Measurements from ENCODE around the gene C2orf72. TPM values are rescaled to one million over a fixed set of nuclear protein-coding genes. Genes with fewer than 3 reads are reported as not detected.

Gene C2orf72
- total RNA-seq, 1 donor from 2014 or later, result 0.16 TPM

DNA sequence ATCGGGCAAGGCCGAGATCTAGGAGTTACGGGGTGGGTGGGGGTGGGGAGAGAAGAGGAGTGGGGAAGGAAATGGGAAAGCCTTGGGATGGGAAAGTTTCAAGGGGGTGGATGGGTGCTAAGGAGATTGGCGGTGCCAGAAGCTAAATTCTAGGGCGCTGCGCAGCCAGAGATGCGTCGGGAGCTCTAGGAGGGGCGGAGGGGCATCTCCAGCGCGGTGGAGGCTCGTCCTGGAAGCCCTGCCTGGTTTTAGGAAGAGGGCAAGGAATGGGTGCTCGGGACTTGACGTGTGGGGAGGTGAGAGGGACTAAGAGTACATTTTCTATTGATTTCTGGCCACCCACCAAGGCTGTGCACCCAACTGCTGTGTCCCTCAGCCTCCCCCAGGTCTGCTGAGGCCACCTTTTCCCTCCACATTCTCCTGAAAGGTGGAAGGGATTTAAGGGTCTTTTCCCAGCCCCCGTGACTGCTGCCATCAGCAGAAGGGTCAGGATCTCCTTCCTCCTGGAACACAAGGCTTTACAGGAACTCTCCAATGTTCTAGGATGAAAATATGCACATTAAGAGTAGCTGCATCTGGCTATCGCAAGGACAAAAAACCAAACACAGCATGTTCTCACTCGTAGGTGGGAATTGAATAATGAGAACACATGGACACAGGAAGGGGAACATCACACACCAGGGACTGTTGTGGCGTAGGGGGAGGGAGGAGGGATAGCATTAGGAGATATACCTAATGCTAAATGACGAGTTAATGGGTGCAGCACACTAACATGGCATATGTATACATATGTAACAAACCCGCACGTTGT is 1.4 kb downstream of the C2orf72 start:
- intact Hi-C loops (cut with DNase I), result no loop called here
- no peak for DNase-seq (ENCODE audit: missing footprints)
- ATAC-seq, result no peak

DNA sequence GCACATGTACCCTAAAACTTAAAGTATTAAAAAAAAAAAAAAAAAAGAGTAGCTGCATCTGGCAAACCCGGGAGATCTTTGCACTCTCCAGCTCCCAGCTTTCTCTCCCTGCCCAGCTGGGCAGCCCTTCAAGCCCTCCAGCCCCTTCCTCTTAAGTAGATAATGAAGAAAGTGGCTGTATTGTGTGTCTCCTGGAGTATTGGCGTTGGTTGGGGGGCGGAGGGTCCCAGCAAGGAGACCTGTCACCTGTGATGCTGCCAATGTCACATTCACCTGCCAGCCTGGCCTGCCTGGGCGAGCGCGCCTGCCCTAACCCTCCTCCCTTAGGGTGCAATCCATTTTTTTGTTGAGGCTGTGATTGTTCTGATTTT is 2.0 kb downstream of the C2orf72 start:
- ATAC-seq, result no peak
- no peak for DNase-seq (ENCODE audit: missing footprints)
- intact Hi-C loops (cut with DNase I), result no loop called here

DNA sequence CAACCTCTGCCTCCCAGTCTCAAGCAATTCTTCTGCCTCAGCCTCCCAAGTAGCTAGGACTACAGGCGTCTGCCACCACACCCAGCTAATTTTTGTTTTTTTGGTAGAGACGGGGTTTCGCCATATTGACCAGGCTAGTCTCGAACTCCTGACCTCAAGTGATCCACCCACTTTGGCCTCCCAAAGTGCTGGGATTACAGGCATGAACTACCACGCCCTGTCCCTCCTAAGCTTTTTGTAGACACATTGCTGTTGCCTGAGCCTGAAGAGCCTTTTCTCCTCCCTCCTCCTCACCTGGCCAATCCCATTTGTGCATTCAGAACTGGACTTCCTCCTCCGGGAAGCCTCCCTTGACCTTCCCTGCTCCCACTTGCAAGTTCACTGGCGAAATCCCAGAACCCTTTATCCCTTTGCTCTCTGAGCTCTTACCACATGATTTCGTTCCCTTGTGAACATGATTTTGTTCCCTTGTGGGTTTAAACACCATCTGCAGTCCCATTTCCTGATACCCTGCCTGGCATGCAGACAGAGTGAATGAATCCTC is 2.6 kb downstream of the C2orf72 start:
- DNase-seq (ENCODE audit: missing footprints) (no peak), ATAC-seq (no peak)
- intact Hi-C loops (cut with DNase I), result no loop called here

DNA sequence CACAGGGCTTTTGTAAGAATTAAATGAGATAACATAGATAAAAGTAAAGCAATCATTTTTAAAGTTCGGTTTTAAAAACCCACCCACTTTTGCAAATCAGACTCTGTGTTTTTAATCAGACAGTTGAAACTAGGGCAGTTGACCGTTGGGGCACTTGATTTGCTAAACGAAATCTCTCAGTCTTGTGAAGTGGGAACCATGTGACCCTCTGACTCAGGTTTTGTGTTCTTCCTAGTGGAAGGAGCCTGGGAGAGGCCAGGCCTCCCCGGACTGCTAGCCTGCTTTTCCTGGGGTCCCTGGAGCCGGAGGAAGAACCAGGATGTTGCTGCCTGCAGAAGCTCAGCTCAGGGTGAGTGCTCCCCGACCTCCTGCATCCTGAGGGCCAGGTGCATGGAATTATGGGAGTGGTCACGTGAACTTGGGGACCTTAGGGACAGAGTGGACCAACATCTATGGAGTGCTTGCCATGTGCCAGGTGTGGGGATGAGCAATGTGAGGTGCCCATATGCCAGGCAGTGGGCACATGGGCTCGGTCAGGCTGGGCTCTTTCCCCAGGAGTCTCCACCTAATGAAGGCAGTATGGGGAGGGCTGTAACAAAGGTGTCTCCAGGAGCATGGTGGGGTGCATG is 3.9 kb downstream of the C2orf72 start:
- no peak for DNase-seq (ENCODE audit: missing footprints)
- ATAC-seq, result no peak
- intact Hi-C loops (cut with DNase I), result no loop called here

DNA sequence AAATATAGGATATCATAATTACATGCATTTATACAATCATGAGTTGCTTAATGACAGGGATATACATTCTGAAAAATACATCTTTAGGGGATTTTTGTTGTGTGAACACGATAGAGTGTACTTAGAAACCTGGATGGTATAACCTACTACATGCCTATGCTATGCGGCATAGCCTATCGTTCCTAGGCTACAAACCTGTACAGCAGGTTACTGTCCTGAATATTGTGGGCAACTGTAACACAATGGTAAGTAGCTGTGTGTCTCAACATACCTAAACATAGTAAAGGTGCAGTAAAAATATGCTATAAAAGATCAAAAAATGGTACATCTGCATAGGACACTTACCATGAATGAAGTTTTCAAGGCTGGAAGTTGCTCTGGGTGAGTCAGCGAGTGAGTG is 6.5 kb downstream of the C2orf72 start:
- intact Hi-C loops (cut with DNase I), result no loop called here
- no peak for DNase-seq (ENCODE audit: missing footprints)
- no peak for ATAC-seq

DNA sequence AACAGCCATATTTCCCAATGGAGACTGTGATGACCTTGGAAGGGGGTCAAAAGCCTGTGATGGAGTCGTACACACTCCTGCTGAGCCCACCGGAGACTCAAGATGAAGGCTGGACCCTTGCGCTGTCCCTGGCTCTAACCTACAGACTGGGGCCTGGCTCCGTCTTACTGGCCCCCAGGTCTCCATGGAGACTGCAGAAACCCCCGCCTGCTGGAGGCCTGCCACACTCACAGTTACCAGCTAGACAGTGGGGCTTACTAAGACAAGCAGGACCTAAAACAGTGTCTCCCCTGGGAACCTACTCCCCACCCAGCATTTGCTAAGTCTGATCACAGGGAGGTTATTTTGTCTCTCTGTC is 9.6 kb downstream of the C2orf72 start:
- ATAC-seq (no peak), DNase-seq (ENCODE audit: missing footprints) (no peak)
- intact Hi-C loops (cut with DNase I), result no loop called here

DNA sequence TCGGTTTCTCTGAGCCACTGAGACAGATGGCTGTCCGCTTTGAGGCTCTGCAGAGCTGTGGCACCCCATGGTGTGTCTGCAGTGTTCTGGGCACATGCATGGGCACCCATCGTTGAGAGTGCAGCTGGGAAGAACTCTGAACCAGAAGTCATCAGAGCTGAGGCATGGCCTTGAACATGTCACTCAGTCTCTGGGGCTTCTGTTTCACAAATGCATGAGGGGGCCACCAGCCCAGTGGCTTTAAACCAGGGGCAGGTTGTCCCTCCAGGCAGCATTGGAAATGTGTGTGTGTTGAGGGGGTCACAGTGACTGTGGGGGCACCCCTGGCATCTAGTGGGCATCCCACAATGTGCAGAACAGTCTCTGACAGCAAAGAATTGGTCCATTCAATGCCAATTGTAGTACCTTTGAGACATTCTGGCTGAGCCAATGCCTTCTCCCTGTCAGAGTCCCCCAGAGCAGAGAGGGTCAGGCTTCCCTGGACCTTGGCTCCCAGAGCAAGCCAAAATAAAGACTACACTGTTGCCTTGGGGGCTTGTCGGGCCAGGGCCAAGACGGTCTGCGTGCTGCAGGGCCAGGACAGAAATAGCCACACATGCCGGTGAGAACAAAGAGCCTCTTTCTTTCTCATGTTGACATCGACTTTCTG is 10.1 kb downstream of the C2orf72 start:
- intact Hi-C loops (cut with DNase I), result no loop called here
- ATAC-seq, result no peak

DNA sequence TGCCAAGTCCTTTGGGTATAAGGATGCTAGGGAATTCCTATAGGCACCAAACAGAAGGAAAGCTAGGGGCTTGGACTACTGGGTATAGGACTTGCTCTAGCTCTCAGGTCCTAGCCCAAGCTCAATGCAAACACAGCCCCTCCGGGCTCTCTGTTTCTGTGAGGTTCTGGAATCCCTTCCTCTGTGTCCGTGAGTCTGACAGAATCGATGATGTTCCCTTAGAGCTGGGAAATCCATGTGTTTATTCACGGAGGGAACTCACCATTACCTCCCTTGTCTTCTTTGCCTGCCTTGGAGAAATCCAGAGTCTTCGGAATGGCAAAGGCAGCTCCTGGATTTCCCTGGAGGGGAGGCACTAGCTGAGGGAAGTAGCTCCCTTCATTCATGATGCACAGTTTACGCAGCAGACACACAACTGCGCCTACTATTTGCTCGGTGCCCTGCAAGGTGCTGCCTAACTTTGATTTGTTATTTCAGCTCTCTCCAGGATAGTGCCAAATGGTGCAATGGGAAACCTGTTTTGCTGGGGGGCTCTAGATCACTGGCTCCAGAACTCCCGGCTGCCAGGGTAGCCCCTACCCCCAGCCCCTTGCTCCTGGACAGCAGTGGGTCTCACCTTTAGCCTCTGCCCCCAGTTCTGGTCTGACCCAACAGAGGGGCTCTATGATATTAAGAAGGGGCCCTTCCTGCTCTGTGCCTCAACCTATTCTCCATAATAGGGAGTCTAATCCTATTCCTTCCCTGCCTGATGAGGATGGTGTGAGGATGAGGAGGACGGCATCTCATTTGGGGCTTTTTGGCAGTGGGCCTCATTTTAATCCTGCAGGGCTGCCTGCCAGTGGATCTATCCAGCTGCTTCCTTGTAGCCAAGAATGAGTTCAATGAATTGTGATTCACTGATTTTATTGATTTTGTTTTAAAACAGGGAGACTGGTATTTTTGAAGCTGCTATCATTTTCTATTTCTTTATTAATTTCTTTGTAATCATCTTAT is 10.9 kb downstream of the C2orf72 start:
- intact Hi-C loops (cut with DNase I), result no loop called here
- ATAC-seq, result no peak
- no peak for DNase-seq (ENCODE audit: missing footprints)

More for the DNA sequence above, 10.1 kb downstream of the C2orf72 start:
- no peak for DNase-seq (ENCODE audit: missing footprints)

DNA sequence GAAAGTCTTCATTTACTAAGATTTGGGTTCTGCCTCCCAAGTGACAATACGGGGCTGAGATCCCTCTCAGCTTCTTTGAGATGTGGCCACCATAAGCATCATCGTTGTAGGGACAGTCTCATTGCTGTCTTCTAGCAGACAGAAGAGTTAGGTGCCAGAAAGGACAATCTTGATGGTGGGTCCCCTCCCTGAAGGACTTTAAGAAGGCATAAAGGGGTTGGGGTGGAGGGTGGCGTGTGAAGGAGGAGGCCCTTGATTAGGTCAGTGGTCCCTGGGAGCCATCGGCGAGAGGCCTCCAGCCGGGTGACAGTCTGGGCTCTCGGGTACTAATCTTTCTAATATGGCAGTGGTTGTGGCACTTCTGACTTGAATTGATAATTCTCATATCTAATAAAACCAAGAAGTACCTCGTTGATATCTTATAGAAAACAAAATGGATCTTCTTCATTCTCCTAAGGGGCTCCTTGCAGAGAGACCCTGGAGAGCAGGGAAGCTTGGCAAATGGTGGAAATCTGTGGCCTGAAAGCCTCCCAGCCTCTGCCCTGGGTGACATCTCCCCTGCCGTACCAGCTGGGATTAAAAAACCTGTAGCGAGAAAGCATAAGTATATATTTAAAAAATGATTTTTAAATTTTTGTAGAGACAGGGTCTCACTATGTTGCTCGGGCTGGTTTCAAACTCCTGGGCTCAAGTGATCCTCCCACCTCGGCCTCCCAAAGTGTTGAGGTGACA is 12.1 kb downstream of the C2orf72 start:
- no peak for DNase-seq (ENCODE audit: missing footprints)
- ATAC-seq, result no peak
- intact Hi-C loops (cut with DNase I), result loop anchor here (5.0 kb wide), 1 partner anchor 147 kb away; no protein-coding TSS in a partner anchor

DNA sequence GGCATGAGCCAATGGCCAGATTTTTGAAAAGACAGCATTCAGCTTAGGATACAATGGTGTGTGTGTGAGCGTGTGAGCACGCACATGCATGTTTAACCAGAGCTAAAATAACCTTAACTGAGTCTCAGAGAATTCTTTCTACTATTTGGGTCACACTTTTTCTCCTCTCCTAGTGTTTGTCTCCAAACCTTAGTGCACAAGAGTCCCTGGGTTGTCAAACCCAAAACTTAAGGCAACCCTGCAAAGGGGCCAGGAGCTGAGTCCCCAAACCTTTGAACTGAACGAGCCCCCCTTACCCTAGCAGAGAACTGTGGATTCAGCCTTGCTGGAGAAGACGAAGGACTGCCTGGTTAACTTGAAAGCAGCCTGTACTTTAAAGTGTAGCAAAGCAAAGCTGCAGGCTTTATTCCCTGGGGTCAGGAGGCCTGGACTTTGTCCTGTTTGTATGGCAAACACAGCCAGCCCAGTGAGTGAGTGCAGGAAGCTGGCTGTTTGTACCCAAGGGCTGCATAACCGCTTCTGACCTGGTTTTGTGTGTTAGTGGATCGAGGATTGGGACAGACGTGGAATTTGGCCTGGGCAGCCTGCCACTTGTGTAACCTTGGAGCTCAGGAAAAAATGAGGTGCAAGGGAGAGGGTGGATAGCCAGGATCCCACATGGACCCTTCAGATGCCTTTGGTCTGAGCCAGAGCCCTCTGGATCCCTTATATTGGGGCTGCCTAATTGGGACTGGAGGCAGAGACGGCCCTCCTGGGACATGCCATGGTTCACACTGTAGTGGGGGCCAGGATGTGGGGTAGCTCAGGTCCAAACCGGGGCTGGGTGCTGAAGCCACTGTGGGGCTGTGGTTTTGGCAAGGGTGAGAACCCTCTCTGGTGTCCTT is 12.9 kb downstream of the C2orf72 start:
- intact Hi-C loops (cut with DNase I), result loop anchor here (5.0 kb wide), 1 partner anchor 148 kb away; no protein-coding TSS in a partner anchor
- ATAC-seq, result no peak
- no peak for DNase-seq (ENCODE audit: missing footprints)

DNA sequence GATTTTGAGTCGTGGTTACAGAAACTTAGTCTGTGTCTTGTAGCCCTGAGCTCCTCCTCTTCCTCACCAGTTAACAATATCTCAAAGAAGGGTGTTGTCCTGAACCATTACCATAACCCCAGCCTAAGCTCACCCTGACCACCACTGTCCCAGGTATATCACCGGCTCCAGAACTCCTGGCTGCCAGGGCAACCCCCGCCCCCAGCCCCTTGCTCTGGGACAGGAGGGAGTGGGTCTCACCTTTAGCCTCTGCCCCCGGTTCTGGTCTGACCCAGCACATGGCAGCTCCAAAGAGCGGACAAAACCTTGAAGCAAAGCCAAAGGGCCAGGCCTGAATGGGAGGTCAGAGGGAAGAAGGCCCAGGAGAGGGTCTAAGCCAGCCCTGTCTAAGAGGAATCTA is 13.8 kb downstream of the C2orf72 start:
- intact Hi-C loops (cut with DNase I), result loop anchor here (5.0 kb wide), 1 partner anchor 149 kb away; no protein-coding TSS in a partner anchor
- ATAC-seq (no peak), DNase-seq (ENCODE audit: missing footprints) (no peak)

DNA sequence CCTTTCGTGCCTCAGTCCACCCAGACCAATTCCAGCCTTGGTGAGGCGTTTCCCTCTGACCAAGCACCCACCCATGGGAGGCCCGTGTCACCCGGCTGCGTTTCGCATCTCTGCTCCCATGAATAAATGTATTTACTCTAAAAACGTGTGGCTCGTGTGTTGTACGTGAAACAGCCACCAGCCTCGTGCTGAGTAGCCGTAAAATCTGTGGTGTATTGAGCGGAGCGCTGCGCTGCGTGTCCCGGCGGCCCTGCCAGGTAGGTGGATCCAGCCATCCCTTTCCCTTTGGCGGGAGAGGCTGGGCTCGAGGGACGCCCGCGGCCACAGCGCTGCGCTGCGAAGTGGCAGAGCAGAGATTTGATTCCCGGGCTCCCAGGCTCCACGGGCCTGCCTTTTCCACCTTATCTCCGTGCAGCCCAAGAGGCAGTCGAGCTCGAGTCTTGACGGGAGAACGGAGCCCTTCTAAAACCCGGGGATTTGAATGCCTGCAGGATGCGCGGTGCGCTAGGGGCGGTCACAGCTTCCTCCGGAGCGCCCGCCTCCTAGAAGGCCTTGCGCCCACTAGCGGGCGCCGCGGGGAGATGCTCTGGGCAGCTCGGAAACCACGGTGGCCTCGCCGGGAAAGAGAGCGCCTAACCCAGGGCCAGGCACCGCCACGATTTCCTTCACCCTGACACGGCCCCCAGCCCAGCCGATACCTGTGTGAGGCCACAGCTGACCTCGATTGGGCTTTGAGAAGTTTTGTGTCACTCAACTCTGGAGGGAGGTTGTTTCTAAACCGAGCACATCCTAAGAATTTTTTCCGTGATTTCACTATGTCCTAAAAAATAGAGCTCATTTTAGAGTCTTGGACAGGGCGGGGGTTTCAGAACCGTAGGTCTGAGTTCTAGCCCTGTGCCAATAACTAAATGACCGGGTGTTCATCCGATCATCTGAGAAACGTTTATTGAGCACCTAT is 15.4 kb downstream of the C2orf72 start:
- ATAC-seq, result peak; percentile 79
- intact Hi-C loops (cut with DNase I), result loop anchor here (5.0 kb wide), 1 partner anchor 150 kb away; no protein-coding TSS in a partner anchor
- peak; percentile 95 for DNase-seq (ENCODE audit: missing footprints)

DNA sequence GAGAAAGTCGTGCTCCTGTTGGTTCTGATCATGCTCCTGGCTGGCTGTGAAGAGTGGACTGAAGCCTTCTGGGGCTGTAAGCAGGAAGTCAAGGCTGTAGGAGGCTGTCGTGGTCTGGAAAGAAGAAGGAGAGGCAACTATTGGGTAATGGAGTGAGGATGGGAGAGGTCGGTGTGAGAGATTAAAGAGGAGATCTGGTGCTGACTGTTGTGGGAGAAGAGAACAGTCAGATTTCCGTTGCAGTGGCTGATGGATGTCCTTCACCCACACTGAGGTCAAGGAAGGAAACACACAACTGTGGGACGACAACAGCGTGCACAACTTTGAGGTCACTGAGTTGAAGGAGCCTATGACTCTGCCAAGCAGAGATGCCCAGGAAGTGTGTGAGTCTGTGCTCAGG is 16.5 kb downstream of the C2orf72 start:
- intact Hi-C loops (cut with DNase I), result loop anchor here (5.0 kb wide), 1 partner anchor 152 kb away; no protein-coding TSS in a partner anchor
- ATAC-seq (no peak), DNase-seq (ENCODE audit: missing footprints) (no peak)

DNA sequence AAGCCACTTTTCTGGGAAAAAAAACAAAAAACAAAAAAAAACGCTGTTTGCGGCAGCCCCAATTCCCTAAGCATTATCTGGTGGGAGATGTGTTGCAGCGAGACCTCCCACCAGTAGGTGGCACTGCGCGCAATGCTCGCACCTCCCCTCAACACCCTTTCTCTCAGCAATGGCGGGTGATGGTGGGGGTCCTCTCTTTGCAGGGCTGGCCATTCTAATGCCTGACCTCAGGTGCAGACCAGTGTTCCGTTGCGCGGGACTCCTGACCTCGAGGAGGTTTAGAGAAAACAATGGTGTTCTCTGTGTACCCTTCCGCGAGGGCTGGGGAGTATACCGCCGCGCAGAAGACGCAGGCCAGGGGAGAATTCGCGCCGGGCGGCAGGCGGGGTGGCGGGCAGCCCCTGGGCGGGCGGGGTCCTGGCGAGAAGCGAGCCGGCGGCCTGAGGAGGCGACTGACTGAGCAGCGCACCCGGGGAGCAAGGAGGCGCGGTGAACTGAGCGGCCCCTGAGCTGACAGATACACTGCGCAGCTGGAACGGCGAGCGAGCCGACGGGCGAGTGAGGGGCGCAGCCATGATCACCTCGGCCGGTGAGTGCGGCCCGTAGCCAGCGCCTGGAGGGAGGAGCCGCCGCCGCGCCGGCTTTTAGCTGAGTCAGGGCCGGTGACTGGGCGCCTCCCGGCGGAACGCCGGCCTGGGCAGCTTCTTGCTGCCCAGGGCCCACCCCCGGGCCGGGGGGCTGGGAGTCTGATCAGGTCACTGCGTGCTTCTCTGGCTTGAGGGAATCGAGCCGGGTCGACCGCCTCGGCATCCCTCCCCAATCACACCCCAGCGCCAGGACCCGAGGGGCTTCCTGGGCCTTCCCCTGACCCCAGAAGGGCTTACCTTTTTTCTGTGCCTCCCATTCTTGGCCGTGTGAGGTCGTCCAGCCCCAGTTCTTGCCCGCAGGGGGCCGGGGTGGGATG is 19.4 kb downstream of the C2orf72 start, which contains the start of gene PSMD1:
TSS of gene PSMD1 (plus strand) at position 415 of the 964 bp plus-strand sequence. CDS start at position 574, 159 bp downstream.
- ATAC-seq, result peak; percentile 93
- intact Hi-C loops (cut with DNase I), result loop anchor here (5.0 kb wide), 1 partner anchor 234 kb away; no protein-coding TSS in a partner anchor
- peak; percentile 95 for DNase-seq (ENCODE audit: missing footprints)

Measured in Right ventricle myocardium inferior (tissue), 1 donor.